Stimulated activated CD8-positive, alpha-beta memory T cell treated with anti-CD3 and anti-CD28 coated beads, Interleukin-4, amount 100 ng/mL, for 1 hour (primary cell): ENCODE results near the gene CDH8.
"Not testable (repeated sequence)": the region's sequence is repeated elsewhere in the genome, so short reads cannot be mapped to it uniquely, and the experiment has no call there.

Source experiments
- DNase-seq, 2 donors: peaks; one replicate each; pipeline ENCODE4 v3.0.0-alpha.2; 2020; ENCODE audit warnings: low read depth in 2 of 2, low spot score in 1 of 2

Gene CDH8

GRCh38 chr16:61797961-61798507 lies 238.2 kb downstream of the CDH8 start:
- no peak for DNase-seq

GRCh38 chr16:61797296-61797795 lies 238.9 kb downstream of the CDH8 start:
- no peak for DNase-seq

DNA sequence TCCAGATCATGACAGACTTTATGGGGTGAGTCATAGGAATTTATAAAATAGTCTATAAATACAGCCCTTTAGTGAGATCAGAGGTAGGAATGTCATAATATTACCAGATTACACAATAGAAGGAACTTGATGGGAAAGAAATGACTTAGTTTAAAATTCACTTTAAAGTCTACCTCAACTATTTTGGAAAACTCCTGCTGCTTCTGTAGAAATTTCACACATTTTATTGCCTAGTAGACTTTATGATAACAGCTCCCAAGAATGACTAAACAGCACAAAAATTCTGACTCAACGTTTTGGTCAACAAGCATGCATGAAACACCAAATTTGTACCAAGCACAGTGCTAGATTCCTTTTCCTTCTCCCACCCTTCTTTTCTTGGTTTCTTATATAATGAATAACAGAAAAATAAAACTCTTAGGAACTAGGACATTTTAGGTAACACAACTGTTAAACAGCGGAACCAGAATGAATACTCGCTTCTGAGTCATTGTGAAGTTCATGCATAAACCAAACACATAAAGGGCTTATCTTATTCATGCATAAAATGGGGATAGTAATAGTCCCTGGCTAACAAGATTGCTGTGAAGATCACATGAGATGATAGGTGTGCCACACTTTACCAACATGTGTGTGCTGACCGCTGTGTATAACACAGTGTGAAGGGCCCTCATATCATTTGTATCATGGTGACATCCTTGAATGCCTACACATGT lies 243.9 kb downstream of the CDH8 start:
- no peak for DNase-seq

- no peak for DNase-seq
Observed at GRCh38 chr16:61791464-61791863, 244.8 kb downstream of the CDH8 start.

GRCh38 chr16:61781855-61782254 lies 254.4 kb downstream of the CDH8 start:
- not testable (repeated sequence) for DNase-seq

DNA sequence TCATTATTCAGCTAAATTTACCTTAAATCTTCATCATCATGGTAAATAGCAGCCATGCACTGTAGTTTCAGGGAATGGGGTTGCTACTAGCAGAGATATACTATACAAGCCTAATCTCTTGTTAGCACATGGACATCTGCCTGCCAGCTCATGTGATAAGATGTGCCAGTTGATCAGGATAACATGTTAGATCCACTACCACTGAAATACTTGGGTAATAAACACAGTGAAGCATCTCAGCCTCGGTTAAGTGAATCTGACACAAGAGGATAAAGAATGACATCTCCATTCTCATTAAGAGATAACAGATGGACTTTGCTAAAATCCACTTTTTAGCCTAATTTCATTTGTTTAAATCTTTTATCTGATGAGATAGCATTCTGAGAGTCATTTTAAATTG lies 256.1 kb downstream of the CDH8 start:
- no peak for DNase-seq

- DNase-seq, result no peak
Observed at GRCh38 chr16:61770301-61770700, 265.9 kb downstream of the CDH8 start.

GRCh38 chr16:61763991-61764390 lies 272.2 kb downstream of the CDH8 start:
- no peak for DNase-seq

GRCh38 chr16:61763013-61763412 lies 273.2 kb downstream of the CDH8 start:
- DNase-seq, result no peak

GRCh38 chr16:61730997-61731396 lies 305.2 kb downstream of the CDH8 start:
- no peak for DNase-seq

DNA sequence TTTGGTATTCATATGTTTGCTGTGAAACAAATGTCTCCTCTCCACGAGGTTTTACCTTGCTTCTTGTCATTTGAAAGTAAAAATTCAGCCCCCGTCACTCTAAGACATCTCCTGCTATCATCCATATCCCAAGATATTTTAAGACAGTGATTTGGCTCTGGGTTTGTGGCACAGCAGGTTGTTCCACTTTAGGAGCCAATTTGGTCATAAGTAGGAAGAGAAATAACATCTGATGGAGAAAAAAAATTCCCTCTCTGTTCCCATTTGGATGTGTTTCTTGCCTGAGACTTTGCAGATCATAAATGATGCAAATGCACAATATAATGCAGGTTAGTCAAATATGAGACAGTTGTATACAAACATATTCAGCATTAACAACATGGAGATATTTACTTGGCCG lies 309.5 kb downstream of the CDH8 start:
- DNase-seq, result no peak

- no peak for DNase-seq
Observed at GRCh38 chr16:61726125-61726524, 310.1 kb downstream of the CDH8 start.

DNA sequence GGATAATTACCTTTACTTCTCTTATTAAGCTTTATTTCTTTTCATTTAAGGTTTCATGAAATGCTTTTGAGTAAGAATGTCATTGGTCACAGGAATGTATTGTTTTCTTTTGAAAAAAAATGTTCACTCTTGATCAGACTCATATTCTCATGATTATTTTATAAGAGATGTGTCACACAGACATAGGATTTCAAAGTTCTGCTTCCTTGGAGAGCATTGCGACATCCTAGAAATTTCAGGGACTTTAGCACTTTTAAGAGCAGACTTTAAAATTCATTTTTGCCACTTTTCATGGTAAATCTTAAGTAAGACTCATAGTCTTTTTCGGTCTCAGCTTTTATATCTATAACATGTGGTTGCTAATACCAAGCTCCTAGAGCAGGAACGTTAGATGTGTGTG lies 314.7 kb downstream of the CDH8 start:
- no peak for DNase-seq

DNA sequence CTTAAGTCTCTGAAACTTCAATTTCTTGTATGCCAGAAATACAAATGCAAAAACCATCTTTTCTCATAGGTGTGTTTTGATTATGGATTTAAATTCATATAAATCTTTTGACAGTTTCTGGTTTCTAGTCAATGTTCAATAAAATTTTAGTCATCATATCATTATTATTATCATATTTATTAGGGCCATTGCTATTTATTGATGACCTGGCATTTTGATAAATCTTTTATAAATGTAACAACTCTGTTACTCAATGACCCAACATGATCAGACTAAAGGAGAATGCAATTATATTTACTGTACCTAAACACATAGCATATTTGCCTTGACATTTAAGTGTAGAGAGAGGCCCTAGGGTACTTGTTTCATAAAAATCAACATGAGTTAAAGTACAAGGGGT lies 320.8 kb downstream of the CDH8 start:
- no peak for DNase-seq

DNA sequence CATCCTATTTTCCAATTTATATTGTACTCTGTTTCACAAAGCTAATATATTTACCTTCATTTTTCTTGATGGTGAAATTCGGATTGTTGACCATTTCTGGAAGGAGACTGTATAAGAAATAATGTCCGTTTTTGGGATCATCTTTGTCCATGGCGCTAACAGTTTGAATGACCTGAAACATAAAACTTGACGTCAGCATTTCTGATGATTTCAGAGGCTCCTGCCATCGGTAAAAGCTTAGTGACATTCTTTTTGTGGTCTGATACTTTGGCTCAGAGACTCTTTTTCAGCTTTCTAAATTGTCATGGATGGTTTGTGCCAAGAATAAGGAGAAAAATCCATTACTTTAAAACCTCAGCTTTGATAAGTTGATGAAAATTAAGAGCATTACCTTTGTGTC lies 322.5 kb downstream of the CDH8 start:
- no peak for DNase-seq

GRCh38 chr16:61699640-61700039 lies 336.6 kb downstream of the CDH8 start:
- not testable (repeated sequence) for DNase-seq

- DNase-seq, result no peak
Observed at GRCh38 chr16:61684541-61684940, 351.7 kb downstream of the CDH8 start.

DNA sequence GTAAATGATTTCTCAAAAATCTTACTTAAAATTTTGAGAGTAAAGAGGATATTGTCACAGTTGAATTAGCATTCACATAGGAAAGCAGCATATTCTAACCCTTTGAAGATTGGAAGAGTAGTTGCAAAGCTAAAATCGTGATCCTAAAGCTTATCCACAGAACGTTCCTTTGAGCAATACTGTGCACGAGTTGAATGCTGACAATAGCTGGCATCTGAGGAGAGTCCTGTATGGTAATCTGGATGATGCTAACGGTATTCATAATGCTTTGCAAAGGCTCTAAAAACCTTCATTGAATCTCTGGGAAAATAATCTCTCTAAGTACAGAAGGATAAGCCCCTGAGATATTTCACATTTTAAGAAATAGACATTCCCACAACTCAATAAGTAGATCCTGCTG lies 354.6 kb downstream of the CDH8 start:
- DNase-seq, result no peak

DNA sequence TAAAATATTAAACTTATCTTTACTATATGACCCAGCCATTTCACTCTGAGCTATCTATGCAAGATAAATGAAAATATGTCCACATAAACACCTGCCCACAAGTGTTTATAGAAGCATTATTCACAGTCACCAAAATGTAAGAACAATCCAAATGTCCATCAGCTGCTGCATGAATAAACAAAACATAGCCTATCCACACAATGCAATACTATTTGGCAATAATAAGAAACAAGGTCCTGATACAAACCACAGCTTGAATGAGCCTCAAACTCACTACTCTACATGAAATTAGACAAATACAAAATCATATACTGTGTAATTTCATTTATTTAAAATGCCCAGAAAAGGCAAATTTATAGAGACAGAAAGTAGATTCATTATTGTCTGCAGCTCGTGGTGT lies 355.1 kb downstream of the CDH8 start:
- DNase-seq, result no peak

- DNase-seq, result no peak
Observed at GRCh38 chr16:61678182-61678581, 358.1 kb downstream of the CDH8 start.

DNA sequence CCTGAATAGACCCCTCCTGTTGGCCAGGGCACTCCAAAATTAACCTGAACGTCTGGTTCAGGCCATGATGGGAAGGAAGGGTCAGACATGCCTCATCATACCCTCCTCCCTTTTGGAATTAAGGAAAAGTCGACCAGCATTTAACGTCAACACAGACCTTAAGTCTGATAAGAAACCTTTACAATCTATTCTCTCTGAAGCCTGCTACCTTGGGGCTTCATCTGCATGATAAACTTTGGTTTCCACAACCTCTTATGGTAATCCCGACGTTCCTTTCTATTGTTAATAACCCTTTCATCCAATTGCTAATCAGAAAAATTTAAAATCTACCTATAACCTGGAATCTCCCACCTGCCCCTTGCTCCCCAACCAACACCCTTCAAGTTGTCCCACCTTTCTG lies 358.5 kb downstream of the CDH8 start:
- no peak for DNase-seq

- DNase-seq, result no peak
Observed at GRCh38 chr16:61676740-61677139, 359.5 kb downstream of the CDH8 start.

GRCh38 chr16:61671161-61671560 lies 365.1 kb downstream of the CDH8 start:
- DNase-seq, result no peak
